Breast epithelium (tissue), 4 donors: ENCODE results near the gene SIRT1. TPM values are rescaled to one million over a fixed set of nuclear protein-coding genes. Genes with fewer than 3 reads are reported as not detected.
A peak's percentile ranks its signal among the peaks of the same experiment; 100 is the strongest.

Source experiments
- DNase-seq, 2 donors: peaks; one replicate each; pipeline ENCODE4 v3.0.0-alpha.2; 2019; ENCODE audit warnings: low spot score in 2 of 2
- H3K27ac ChIP-seq, 2 donors: fragments of 200-600 bp; sonication (generic) in 1 of 2; one replicate each; pipeline ENCODE4 v1.5.1; 2016 to 2019; ENCODE audit warnings: mild to moderate bottlenecking in 1 of 2
- H3K27me3 ChIP-seq, 2 donors: fragments of 200-600 bp; sonication (generic) in 1 of 2; one replicate each; pipeline versions ENCODE4 v1.5.1 to v1.6.0; 2017 to 2019; ENCODE audit warnings: control low read depth in 1 of 2, mild to moderate bottlenecking in 1 of 2
- H3K36me3 ChIP-seq: fragments of 200-600 bp; one replicate; pipeline ENCODE4 v1.5.1; 2019
- H3K4me1 ChIP-seq, 2 donors: fragments of 200-600 bp; sonication (generic); one replicate each; pipeline ENCODE4 v1.5.1; 2016 to 2019; ENCODE audit warnings: control low read depth in 1 of 2
- H3K4me3 ChIP-seq, 3 donors: fragments of 200-600 bp; sonication (generic); 1 replicate in 2 of 3; 2 replicates in 1 of 3; pipeline ENCODE4 v1.5.1; 2016 to 2019; ENCODE audit warnings: mild to moderate bottlenecking in 3 of 3, moderate library complexity in 2 of 3
- H3K9me3 ChIP-seq, 2 donors: fragments of 200-600 bp; sonication (generic) in 1 of 2; one replicate each; pipeline ENCODE4 v1.5.1; 2016 to 2019; ENCODE audit warnings: control low read depth in 1 of 2
- POLR2A ChIP-seq: fragments of 450-650 bp; IDR thresholded peaks from one replicate; pipeline ENCODE4 v1.6.1; 2016; ENCODE audit warnings: antibody characterized with exemption, mild to moderate bottlenecking, moderate library complexity
- POLR2AphosphoS5 ChIP-seq, 3 donors: sonication (generic); formaldehyde crosslinking; IDR thresholded peaks; one replicate each; pipeline ENCODE4 v1.6.1; 2017; ENCODE audit warnings: antibody characterized with exemption in 3 of 3
- intact Hi-C: fragments of 100-400 bp; cut with DNase I; formaldehyde crosslinking; loops from one replicate; pipeline ENCODE4 v1.15.1; 2023; ENCODE audit warnings: low total_unique reads
- total RNA-seq, 3 donors: library from RNA; depleted of rRNA; stranded (reverse); fragments of >200 nt; gene quantifications; one replicate each; pipeline ENCODE4 v1.1.0, GENCODE V29; 2016
- TF ChIP-seq, protein P1 (sequence below), 3 donors: fragments of 450-650 bp; IDR thresholded peaks; one replicate each; pipeline ENCODE4 v1.5.1; 2016 to 2017; ENCODE audit warnings: antibody characterized with exemption in 3 of 3, mild to moderate bottlenecking in 3 of 3, moderate library complexity in 3 of 3

SIRT1 gene
- total RNA-seq, 3 donors from 2014 or later: 21.0 to 43.3 (median 35.5) TPM

DNA sequence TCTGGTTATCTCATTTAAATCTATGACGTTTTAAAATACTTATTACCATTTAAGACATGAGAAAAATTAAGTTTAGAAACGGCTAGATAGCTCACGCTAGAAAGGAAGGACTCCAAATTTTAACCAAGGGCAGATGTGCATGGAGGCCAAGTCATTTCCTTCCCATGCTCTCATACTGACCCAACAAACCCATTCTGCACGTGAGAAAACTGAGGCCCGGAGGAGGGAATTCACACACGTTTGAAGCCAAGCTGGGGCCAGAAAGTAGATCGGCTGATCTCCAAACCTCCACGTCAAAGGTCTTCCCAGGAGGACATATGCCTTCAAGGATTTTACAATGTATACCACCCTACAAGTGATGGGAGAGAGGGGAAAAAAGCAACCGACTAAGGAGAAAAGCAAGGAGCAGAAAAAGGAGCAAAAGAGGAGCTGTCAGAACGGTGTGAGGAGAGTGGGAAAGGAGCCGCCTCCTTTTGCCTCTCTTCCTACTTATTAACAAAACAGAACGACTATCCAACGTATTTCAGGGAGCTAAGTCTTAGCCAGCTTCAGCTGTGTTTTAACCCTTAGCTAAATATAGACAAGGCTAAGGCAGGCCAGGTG is 645 bp upstream of the SIRT1 start:
- intact Hi-C loops: loop anchor here (5.0 kb wide), 1 partner anchor 758 kb away; no protein-coding TSS in a partner anchor
- DNase-seq: no peak

GRCh38 chr10:67884842-67885670 is 600 bp downstream of the SIRT1 start:
- Histone ChIP-seq H3K4me1 (no peaks in the 10 kb centered on the region), H3K4me3 (peak overlapping the region; percentile 71 to 87 (median 82)), H3K9me3 (no peaks in the 10 kb centered on the region), H3K27ac (peak overlapping the region; percentile 97 to 98), H3K36me3 (no peaks in the 10 kb centered on the region), H3K27me3 (no peaks in the 10 kb centered on the region)
- DNase-seq: peak; percentile 65 to 77
- TF ChIP-seq POLR2AphosphoS5 (IDR thresholded peaks at IDR 0.05): no peak
- TF ChIP-seq, protein P1, sequence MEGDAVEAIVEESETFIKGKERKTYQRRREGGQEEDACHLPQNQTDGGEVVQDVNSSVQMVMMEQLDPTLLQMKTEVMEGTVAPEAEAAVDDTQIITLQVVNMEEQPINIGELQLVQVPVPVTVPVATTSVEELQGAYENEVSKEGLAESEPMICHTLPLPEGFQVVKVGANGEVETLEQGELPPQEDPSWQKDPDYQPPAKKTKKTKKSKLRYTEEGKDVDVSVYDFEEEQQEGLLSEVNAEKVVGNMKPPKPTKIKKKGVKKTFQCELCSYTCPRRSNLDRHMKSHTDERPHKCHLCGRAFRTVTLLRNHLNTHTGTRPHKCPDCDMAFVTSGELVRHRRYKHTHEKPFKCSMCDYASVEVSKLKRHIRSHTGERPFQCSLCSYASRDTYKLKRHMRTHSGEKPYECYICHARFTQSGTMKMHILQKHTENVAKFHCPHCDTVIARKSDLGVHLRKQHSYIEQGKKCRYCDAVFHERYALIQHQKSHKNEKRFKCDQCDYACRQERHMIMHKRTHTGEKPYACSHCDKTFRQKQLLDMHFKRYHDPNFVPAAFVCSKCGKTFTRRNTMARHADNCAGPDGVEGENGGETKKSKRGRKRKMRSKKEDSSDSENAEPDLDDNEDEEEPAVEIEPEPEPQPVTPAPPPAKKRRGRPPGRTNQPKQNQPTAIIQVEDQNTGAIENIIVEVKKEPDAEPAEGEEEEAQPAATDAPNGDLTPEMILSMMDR (IDR thresholded peaks at IDR 0.05): peak in 1 of 3 donors; percentile 12
- intact Hi-C loops: loop anchor here (5.0 kb wide), 1 partner anchor 757 kb away; no protein-coding TSS in a partner anchor

More for the DNA sequence above, 645 bp upstream of the SIRT1 start:
- TF ChIP-seq POLR2AphosphoS5 (IDR thresholded peaks at IDR 0.05) (no peak), POLR2A (no peak)
- TF ChIP-seq, protein P1 (IDR thresholded peaks at IDR 0.05): no peak
- H3K36me3 ChIP-seq: no peaks in the 10 kb centered on the region
- H3K9me3 ChIP-seq: no peaks in the 10 kb centered on the region
- no peaks in the 10 kb centered on the region for H3K27me3 ChIP-seq
- peak overlapping the region; percentile 97 to 98 for H3K27ac ChIP-seq
- H3K4me3 ChIP-seq: peak overlapping the region; percentile 71 to 87 (median 82)
- no peaks in the 10 kb centered on the region for H3K4me1 ChIP-seq

DNA sequence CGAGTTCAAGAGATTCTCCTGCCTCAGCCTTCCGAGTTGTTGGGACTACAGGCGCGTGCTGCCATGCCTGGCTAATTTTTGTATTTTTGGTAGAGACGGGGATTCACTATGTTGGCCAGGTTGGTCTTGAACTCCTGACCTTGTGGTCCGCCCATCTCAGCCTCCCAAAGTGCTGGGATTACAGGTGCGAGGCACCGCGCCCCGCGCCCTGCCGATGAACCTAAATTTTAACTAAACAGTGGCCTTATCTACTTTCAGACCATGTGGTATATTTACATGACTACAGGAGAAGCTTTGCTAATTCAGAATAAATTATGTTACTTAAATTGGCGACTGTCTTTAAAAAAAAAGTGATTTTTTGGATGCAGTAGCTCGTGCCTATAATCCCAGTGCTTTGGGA is 9.2 kb downstream of the SIRT1 start:
- no peak for DNase-seq
- H3K36me3 ChIP-seq: no peaks in the 10 kb centered on the region
- H3K9me3 ChIP-seq: no peaks in the 10 kb centered on the region
- no peaks in the 10 kb centered on the region for H3K27me3 ChIP-seq
- no peak overlapping the region for H3K4me3 ChIP-seq
- TF ChIP-seq POLR2A (no peak), POLR2AphosphoS5 (IDR thresholded peaks at IDR 0.05) (no peak)
- TF ChIP-seq, protein P1 (IDR thresholded peaks at IDR 0.05): no peak
- no peak overlapping the region for H3K27ac ChIP-seq
- intact Hi-C loops: no loop called here
- no peaks in the 10 kb centered on the region for H3K4me1 ChIP-seq

DNA sequence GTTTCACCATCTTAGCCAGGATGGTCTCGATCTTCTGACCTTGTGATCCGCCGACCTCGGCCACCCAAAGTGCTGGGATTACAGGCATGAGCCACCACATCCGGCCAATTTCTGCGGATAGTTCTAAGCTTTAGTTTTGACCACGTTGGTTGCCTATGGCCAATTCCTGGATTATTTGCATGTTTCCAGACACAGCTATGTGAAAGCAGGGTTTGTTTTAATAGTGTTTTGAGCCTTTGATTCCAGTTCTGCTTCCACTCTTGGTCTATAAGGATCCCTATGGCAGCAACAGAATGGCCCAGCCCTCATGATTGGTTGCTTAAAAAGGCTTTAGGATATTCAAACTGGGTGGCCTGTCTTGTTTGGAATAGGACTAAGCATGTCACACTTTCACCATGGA is 19.1 kb downstream of the SIRT1 start:
- no peaks in the 10 kb centered on the region for H3K4me1 ChIP-seq
- no peak for DNase-seq
- H3K27me3 ChIP-seq: no peaks in the 10 kb centered on the region
- H3K4me3 ChIP-seq: no peak overlapping the region
- H3K36me3 ChIP-seq: no peaks in the 10 kb centered on the region
- H3K27ac ChIP-seq: no peak overlapping the region
- TF ChIP-seq POLR2A: no peak
- intact Hi-C loops: no loop called here
- no peaks in the 10 kb centered on the region for H3K9me3 ChIP-seq

DNA sequence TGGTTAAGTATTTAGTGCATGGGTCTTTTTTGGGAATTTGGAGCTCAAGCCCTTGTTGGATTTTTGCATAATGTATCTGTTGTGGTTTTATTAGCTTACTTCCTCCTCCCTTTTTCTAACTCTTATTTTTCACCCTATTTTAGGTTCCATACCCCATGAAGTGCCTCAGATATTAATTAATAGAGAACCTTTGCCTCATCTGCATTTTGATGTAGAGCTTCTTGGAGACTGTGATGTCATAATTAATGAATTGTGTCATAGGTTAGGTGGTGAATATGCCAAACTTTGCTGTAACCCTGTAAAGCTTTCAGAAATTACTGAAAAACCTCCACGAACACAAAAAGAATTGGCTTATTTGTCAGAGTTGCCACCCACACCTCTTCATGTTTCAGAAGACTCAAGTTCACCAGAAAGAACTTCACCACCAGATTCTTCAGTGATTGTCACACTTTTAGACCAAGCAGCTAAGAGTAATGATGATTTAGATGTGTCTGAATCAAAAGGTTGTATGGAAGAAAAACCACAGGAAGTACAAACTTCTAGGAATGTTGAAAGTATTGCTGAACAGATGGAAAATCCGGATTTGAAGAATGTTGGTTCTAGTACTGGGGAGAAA is 28.0 kb downstream of the SIRT1 start:
- Histone ChIP-seq H3K36me3 (no peaks in the 10 kb centered on the region), H3K9me3 (no peaks in the 10 kb centered on the region), H3K4me3 (no peak overlapping the region), H3K27ac (no peak overlapping the region), H3K4me1 (no peaks in the 10 kb centered on the region), H3K27me3 (no peaks in the 10 kb centered on the region)
- TF ChIP-seq, protein P1 (IDR thresholded peaks at IDR 0.05): no peak
- no peak for TF ChIP-seq POLR2AphosphoS5 (IDR thresholded peaks at IDR 0.05)
- no peak for TF ChIP-seq POLR2A
- intact Hi-C loops: loop anchor here (10.0 kb wide), 1 partner anchor 708 kb away; no protein-coding TSS in a partner anchor
- no peak for DNase-seq
